Mesendoderm (in vitro differentiated cells): ENCODE results near the gene PODXL.

Experiments used
- DNase-seq: peaks from one replicate; pipeline ENCODE4 v3.0.0; 2013
- H2AK5ac ChIP-seq: 2 replicates; pipeline ENCODE4 v1.6.1; 2013; ENCODE audit warnings: low read length, inconsistent platforms
- H2BK120ac ChIP-seq: 2 replicates; pipeline ENCODE4 v1.6.1; 2013; ENCODE audit warnings: low read depth, mild to moderate bottlenecking, low read length, moderate library complexity, mixed read lengths
- H2BK15ac ChIP-seq: replicated peaks from 2 replicates; pipeline ENCODE4 v1.6.1; 2013; ENCODE audit warnings: low read depth, mild to moderate bottlenecking, moderate library complexity
- H2BK5ac ChIP-seq: 2 replicates; pipeline ENCODE4 v1.6.1; 2013; ENCODE audit warnings: low read length, inconsistent platforms
- H3K18ac ChIP-seq: 2 replicates; pipeline ENCODE4 v1.6.1; 2013; ENCODE audit warnings: mild to moderate bottlenecking, low read length, mixed read lengths
- H3K23ac ChIP-seq: one replicate; pipeline ENCODE4 v1.6.1; 2013; ENCODE audit warnings: low read length
- H3K27ac ChIP-seq: 2 replicates; pipeline ENCODE4 v1.5.1; 2013; ENCODE audit warnings: low read depth, mild to moderate bottlenecking, inconsistent platforms, low read length, moderate library complexity
- H3K27me3 ChIP-seq: 2 replicates; pipeline ENCODE4 v1.6.1; 2013; ENCODE audit warnings: low read length, control low read depth, mild to moderate bottlenecking, inconsistent platforms; ENCODE audit not compliant: insufficient read depth, poor library complexity
- H3K36me3 ChIP-seq: 2 replicates; pipeline ENCODE4 v1.6.1; 2013; ENCODE audit warnings: low read length, inconsistent platforms; ENCODE audit not compliant: control insufficient read depth, insufficient read depth
- H3K4ac ChIP-seq: one replicate; pipeline ENCODE4 v1.6.1; 2013; ENCODE audit warnings: low read depth, mild to moderate bottlenecking, low read length, moderate library complexity
- H3K4me1 ChIP-seq: 2 replicates; pipeline ENCODE4 v1.6.1; 2013; ENCODE audit warnings: low read depth, low read length, inconsistent platforms; ENCODE audit not compliant: control insufficient read depth
- H3K4me2 ChIP-seq: 2 replicates; pipeline ENCODE4 v1.6.1; 2013; ENCODE audit warnings: low read length
- H3K4me3 ChIP-seq: 2 replicates; pipeline ENCODE4 v1.5.1; 2013; ENCODE audit warnings: mild to moderate bottlenecking, low read length
- H3K56ac ChIP-seq: one replicate; pipeline ENCODE4 v1.6.1; 2013; ENCODE audit warnings: low read length
- H3K79me1 ChIP-seq: 2 replicates; pipeline ENCODE4 v1.6.1; 2013; ENCODE audit warnings: low read length, inconsistent platforms
- H3K79me2 ChIP-seq: 2 replicates; pipeline ENCODE4 v1.6.1; 2013; ENCODE audit warnings: mild to moderate bottlenecking, low read length; ENCODE audit not compliant: control insufficient read depth, insufficient read depth
- H3K9ac ChIP-seq: 2 replicates; pipeline ENCODE4 v1.6.1; 2013; ENCODE audit warnings: low read length, inconsistent platforms
- H4K5ac ChIP-seq: one replicate; pipeline ENCODE4 v1.6.1; 2013; ENCODE audit warnings: low read length
- H4K8ac ChIP-seq: one replicate; pipeline ENCODE4 v1.6.1; 2013; ENCODE audit warnings: low read depth, mild to moderate bottlenecking, control low read depth, low read length, moderate library complexity
- WGBS: extraction: QIAGEN DNeasy Blood & Tissue Kit; methylation state at CpG from one replicate; pipeline ENCODE4 v1.1.7; 2013; ENCODE audit warnings: low lambda C conversion rate, missing lambda C conversion rate; ENCODE audit not compliant: insufficient coverage; ENCODE audit errors: extremely low coverage; 5-methylcytosine and 5-hydroxymethylcytosine counted together

Gene PODXL

DNA sequence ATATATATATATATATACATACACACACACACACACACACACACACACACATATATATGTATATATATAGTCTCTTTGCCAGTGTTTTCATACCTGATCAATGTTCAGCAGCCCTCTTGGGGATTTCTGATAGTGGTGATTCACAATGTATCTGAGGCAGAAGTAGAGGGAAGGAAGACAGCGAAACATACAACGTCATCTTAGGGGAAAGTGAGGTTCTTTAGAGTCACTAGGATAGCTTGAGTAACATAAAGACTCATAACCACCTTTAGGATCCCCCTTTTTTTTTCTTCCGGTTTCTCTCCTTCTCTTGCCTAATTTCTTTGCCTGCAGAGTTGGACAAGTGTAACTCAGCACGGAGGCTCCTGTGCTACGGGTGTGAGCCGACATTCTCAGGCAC lies 56.6 kb downstream of the PODXL start:
- H3K56ac ChIP-seq: no peak overlapping the region
- H3K23ac ChIP-seq: no peak overlapping the region
- no peak overlapping the region for H3K27ac ChIP-seq
- no peaks in the 10 kb centered on the region for H3K27me3 ChIP-seq
- no peak overlapping the region for H2BK120ac ChIP-seq
- no peak overlapping the region for H3K9ac ChIP-seq
- no peak overlapping the region for H3K4me2 ChIP-seq
- no peak overlapping the region for H3K4ac ChIP-seq
- H2AK5ac ChIP-seq: no peak overlapping the region
- H2BK5ac ChIP-seq: no peak overlapping the region
- H4K5ac ChIP-seq: no peak overlapping the region
- peaks cover 12% of the 10 kb centered on the region for H3K36me3 ChIP-seq
- no peaks in the 10 kb centered on the region for H3K4me1 ChIP-seq
- WGBS: no CpG with 5 or more reads among the region's 6 CpGs
- no peak overlapping the region for H3K4me3 ChIP-seq
- H3K79me1 ChIP-seq: no peaks in the 10 kb centered on the region
- no peak for DNase-seq
- H4K8ac ChIP-seq: no peak overlapping the region
- H3K79me2 ChIP-seq: no peaks in the 10 kb centered on the region
- H2BK15ac ChIP-seq: no peak overlapping the region
- H3K18ac ChIP-seq: no peak overlapping the region

DNA sequence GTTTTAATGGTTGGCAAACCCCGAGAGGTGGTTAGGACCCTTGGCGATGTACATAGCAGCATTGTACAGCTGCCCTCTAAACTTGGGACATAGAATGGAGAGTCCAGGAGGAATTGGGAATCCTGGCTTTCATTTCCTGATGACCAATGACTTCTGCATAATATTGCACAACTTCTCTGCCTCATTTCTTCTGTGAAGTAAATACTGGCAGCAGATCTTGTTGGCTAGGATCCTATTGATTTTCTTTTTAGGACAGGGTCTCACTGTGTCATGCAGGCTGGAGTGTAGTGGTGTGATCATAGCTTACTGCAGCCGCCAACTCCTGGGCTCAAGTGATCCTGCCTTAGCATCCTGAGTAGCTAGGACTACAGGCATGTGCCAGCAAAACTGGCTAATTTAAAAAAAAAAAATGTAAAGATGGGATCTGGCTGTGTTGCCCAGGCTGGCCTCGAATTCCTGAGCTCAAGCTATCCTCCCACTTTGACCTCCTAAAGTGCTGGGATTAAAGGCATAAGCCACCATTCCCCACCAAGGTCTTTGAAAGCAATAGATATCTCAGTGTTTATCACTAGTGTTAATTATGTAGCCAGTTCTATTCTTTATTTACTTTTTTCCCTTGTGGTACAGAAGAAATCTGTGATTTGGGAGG lies 58.1 kb downstream of the PODXL start:
- Histone ChIP-seq H3K27me3 (no peaks in the 10 kb centered on the region), H3K4ac (no peak overlapping the region), H4K5ac (no peak overlapping the region), H3K4me2 (no peak overlapping the region), H3K9ac (no peak overlapping the region), H2BK120ac (no peak overlapping the region), H3K36me3 (peaks cover 3% of the 10 kb centered on the region), H2BK15ac (no peak overlapping the region), H3K27ac (no peak overlapping the region), H3K79me2 (no peaks in the 10 kb centered on the region), H3K4me3 (no peak overlapping the region), H4K8ac (no peak overlapping the region), H2AK5ac (no peak overlapping the region), H3K18ac (no peak overlapping the region), H3K23ac (no peak overlapping the region), H2BK5ac (no peak overlapping the region), H3K56ac (no peak overlapping the region), H3K79me1 (no peaks in the 10 kb centered on the region), H3K4me1 (no peaks in the 10 kb centered on the region)
- DNase-seq: no peak
- no CpG with 5 or more reads among the region's 4 CpGs for WGBS

DNA sequence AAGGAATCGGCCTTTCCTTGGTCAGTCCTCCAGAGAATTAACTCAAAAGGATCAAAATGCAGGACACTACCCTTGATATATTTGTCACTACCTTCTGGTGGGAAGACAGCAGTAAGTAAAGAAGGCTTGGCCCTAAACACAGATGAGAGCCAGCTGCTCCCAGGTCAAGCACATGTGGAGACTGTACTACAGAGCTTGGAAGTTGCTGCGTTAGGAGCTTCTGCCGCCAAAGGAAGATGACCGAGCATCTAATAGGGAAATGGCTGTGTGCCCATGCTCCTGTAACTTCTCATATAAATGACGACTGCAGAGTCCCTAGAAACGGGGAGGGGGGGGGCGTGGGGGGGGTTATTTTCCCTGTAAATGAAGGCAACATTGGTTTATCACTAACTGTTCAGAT lies 59.0 kb downstream of the PODXL start:
- H2BK5ac ChIP-seq: no peak overlapping the region
- no peak overlapping the region for H2BK15ac ChIP-seq

DNA sequence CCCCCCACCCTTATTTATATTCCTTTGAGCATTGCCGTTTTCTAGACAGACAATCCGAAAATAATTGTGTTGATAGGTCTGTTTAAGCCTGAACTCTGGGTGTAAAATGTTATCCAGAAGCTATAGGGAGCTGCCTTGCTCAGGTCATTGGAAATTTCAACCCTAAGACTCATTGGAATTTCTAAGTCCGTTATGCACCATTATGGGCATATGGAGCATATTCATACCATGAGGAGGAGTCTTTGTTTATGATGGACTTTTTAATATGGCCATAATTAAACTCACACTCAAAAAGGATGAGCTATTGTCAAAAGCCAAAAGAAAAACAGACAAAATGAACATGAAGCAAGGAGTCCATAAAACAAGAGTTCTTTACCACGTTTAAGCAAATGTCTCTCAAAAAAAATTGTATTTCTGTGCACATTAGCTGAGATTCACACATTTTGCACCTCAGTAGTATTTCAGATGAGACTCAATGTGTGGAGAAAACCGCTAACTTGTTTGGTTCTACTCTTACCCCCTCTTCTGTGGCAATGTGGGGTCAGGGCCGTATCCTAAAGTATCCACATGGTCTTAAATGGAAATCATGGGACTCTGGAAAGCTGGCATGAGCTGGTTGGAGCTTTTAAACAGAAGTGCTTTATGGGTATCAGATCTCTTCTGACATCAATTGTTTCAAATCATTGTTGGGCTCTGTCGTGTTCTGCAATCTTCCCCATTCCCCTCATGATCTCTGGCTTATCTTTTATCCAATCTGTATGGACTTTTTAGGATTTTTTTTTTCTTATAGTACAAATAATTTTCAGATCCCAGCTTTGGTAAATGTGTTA lies 60.5 kb downstream of the PODXL start:
- no peak overlapping the region for H3K4me3 ChIP-seq
- H2BK5ac ChIP-seq: no peak overlapping the region
- H3K27ac ChIP-seq: no peak overlapping the region
- H2AK5ac ChIP-seq: no peak overlapping the region
- H2BK15ac ChIP-seq: no peak overlapping the region
- H4K5ac ChIP-seq: no peak overlapping the region
- H3K79me2 ChIP-seq: no peaks in the 10 kb centered on the region
- H3K56ac ChIP-seq: no peak overlapping the region
- H3K79me1 ChIP-seq: no peaks in the 10 kb centered on the region
- H3K4me1 ChIP-seq: no peaks in the 10 kb centered on the region
- no peak overlapping the region for H3K23ac ChIP-seq
- H4K8ac ChIP-seq: no peak overlapping the region
- no peaks in the 10 kb centered on the region for H3K27me3 ChIP-seq
- DNase-seq: no peak
- H3K9ac ChIP-seq: no peak overlapping the region
- no CpG with 5 or more reads among the region's 7 CpGs for WGBS
- no peak overlapping the region for H3K4me2 ChIP-seq
- H2BK120ac ChIP-seq: no peak overlapping the region
- H3K4ac ChIP-seq: no peak overlapping the region
- H3K18ac ChIP-seq: no peak overlapping the region
- H3K36me3 ChIP-seq: no peaks in the 10 kb centered on the region

More for the DNA sequence above, 59.0 kb downstream of the PODXL start:
- WGBS: no CpG with 5 or more reads among the region's 7 CpGs
- DNase-seq: no peak
- Histone ChIP-seq H3K18ac (no peak overlapping the region), H3K36me3 (peaks cover 2% of the 10 kb centered on the region), H2AK5ac (no peak overlapping the region), H3K79me1 (no peaks in the 10 kb centered on the region), H3K4me1 (no peaks in the 10 kb centered on the region), H4K8ac (no peak overlapping the region), H3K23ac (no peak overlapping the region), H3K56ac (no peak overlapping the region), H3K27ac (no peak overlapping the region), H2BK120ac (no peak overlapping the region), H4K5ac (no peak overlapping the region), H3K27me3 (no peaks in the 10 kb centered on the region), H3K4ac (no peak overlapping the region), H3K79me2 (no peaks in the 10 kb centered on the region), H3K9ac (no peak overlapping the region), H3K4me3 (no peak overlapping the region), H3K4me2 (no peak overlapping the region)

DNA sequence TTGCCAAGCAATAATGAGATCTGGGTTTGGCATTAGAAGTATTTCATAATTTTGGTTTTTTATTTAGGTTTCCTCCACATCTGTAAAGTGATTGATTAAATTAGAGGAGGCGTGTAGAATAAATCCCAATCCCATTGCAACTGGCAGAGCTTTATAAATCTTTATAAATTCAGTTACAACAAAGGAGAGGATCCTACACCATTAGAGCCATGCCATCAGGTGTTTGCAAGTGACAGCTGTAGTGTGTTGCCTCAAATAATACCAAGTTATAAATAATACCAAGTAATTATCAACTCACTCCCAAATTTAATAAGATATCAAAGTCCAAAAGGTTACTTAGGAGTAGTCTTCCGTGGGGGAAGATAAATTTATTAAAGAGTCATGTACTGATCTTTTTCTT lies 62.2 kb downstream of the PODXL start:
- no peak overlapping the region for H3K9ac ChIP-seq
- no peak overlapping the region for H3K23ac ChIP-seq
- no peak overlapping the region for H2BK15ac ChIP-seq
- no peaks in the 10 kb centered on the region for H3K79me1 ChIP-seq
- H4K5ac ChIP-seq: no peak overlapping the region
- H3K56ac ChIP-seq: no peak overlapping the region
- no peak overlapping the region for H3K27ac ChIP-seq
- no peak overlapping the region for H3K4ac ChIP-seq
- no peaks in the 10 kb centered on the region for H3K27me3 ChIP-seq
- H3K4me3 ChIP-seq: no peak overlapping the region
- no peak overlapping the region for H4K8ac ChIP-seq
- H3K79me2 ChIP-seq: no peaks in the 10 kb centered on the region
- no peak overlapping the region for H3K4me2 ChIP-seq
- WGBS: no CpG with 5 or more reads among the region's 2 CpGs
- no peak overlapping the region for H2BK120ac ChIP-seq
- no peak overlapping the region for H2BK5ac ChIP-seq
- no peak for DNase-seq
- H3K4me1 ChIP-seq: no peaks in the 10 kb centered on the region
- H3K36me3 ChIP-seq: no peaks in the 10 kb centered on the region
- no peak overlapping the region for H2AK5ac ChIP-seq
- H3K18ac ChIP-seq: no peak overlapping the region
